NCI-H345 treated with DMSO at 0.1 percent for 48 hours (cell line): ENCODE results near the gene PDE10A.

ENCODE experiments used
- DNase-seq: peaks from one replicate; lab custom pipeline; 2025; ENCODE audit not compliant: unreplicated experiment; lab: John Stamatoyannopoulos, UW

Gene PDE10A

GRCh38 chr6:165300422-165300936 lies 362.6 kb downstream of the PDE10A start:
- DNase-seq: no peak

GRCh38 chr6:165298875-165299274 lies 364.2 kb downstream of the PDE10A start:
- no peak for DNase-seq

GRCh38 chr6:165298402-165298801 lies 364.6 kb downstream of the PDE10A start:
- DNase-seq: no peak

- no peak for DNase-seq
These were observed 370.4 kb downstream of the PDE10A start for GRCh38 chr6:165292657-165293056.
